Kidney (tissue), 14 donors: ENCODE results near the gene AMZ1. TPM values are rescaled to one million over a fixed set of nuclear protein-coding genes. Genes with fewer than 3 reads are reported as not detected.

Source experiments
- DNase-seq, 5 donors: peaks; one replicate each; pipeline ENCODE4 v3.0.0-alpha.2; 2013 to 2020
- FAIRE-seq: peaks from 2 replicates; lab custom pipeline; 2012; peaks lifted over from hg19 to GRCh38; lab: Jason Lieb, UNC
- H3K27ac ChIP-seq, 2 donors: one replicate each; pipeline ENCODE4 v1.7.0; 2013; ENCODE audit warnings: low read depth in 2 of 2, low read length in 2 of 2, inconsistent platforms in 1 of 2
- H3K27me3 ChIP-seq: one replicate; pipeline ENCODE4 v1.7.1; 2013; ENCODE audit warnings: low read length, inconsistent platforms; ENCODE audit not compliant: control insufficient read depth, insufficient read depth
- H3K36me3 ChIP-seq, 3 donors: one replicate each; pipeline versions ENCODE4 v1.7.0 to v1.7.1; 2013; ENCODE audit warnings: low read length in 3 of 3, control low read depth in 1 of 3, inconsistent platforms in 1 of 3; ENCODE audit not compliant: insufficient read depth in 3 of 3, control insufficient read depth in 2 of 3
- H3K4me1 ChIP-seq, 3 donors: one replicate each; pipeline versions ENCODE4 v1.7.0 to v1.7.1; 2013; ENCODE audit warnings: low read length in 3 of 3, inconsistent platforms in 1 of 3, low read depth in 1 of 3; ENCODE audit not compliant: control insufficient read depth in 2 of 3, insufficient read depth in 2 of 3
- H3K4me3 ChIP-seq, 3 donors: one replicate each; pipeline versions ENCODE4 v1.7.0 to v1.8.1; 2013; ENCODE audit warnings: low read length in 3 of 3, control low read depth in 1 of 3, inconsistent platforms in 1 of 3
- H3K9ac ChIP-seq, 3 donors: one replicate each; pipeline versions ENCODE4 v1.7.0 to v1.7.1; 2013; ENCODE audit warnings: low read length in 3 of 3, control low read depth in 1 of 3, inconsistent platforms in 1 of 3
- H3K9me3 ChIP-seq, 3 donors: one replicate each; pipeline versions ENCODE4 v1.7.0 to v1.7.1; 2013; ENCODE audit warnings: low read length in 3 of 3, control low read depth in 1 of 3, inconsistent platforms in 1 of 3; ENCODE audit not compliant: control insufficient read depth in 2 of 3, insufficient read depth in 1 of 3
- CTCF ChIP-seq: IDR thresholded peaks from 3 replicates; pipeline ENCODE4 v1.5.1; 2012; ENCODE audit warnings: mild to moderate bottlenecking, moderate library complexity, borderline replicate concordance; ENCODE audit not compliant: insufficient read depth; ENCODE audit errors: extremely low read depth
- intact Hi-C: fragments of 100-400 bp; cut with DNase I; formaldehyde crosslinking; loops from one replicate; pipeline ENCODE4 v1.11.1; 2022
- polyA plus RNA-seq: library from polyadenylated mRNA; stranded (reverse); fragments of 350-450 nt; fragmentation: Illumina TruSeq; extraction: RNeasy Lipid Tissue Mini Kit (QIAGEN cat#74804); gene quantifications from one replicate; pipeline ENCODE4 v1.2.3, GENCODE V29; 2014; ENCODE audit warnings: low read depth, low replicate concordance; ENCODE audit not compliant: insufficient read depth
- total RNA-seq: library from RNA; stranded (reverse); fragmentation: NEBNext Ultra II Directional; extraction: Animal tissue kit (Norgen Biotek cat#: 25700); gene quantifications from one replicate; pipeline ENCODE4 v1.2.1, GENCODE V29; 2021
- donor health status: control.
- donor health status: control.
- donor health status: control.
- donor health status: control.
- donor health status: control.
- donor health status: DM: yes; HTN: yes; CAD: no.
- donor health status: Normal renal cell carcinoma (clear cell type).

AMZ1 gene
- total and polyA plus RNA-seq, 2 donors from 2014 or later: 0.16 TPM; not detected in 1

DNA sequence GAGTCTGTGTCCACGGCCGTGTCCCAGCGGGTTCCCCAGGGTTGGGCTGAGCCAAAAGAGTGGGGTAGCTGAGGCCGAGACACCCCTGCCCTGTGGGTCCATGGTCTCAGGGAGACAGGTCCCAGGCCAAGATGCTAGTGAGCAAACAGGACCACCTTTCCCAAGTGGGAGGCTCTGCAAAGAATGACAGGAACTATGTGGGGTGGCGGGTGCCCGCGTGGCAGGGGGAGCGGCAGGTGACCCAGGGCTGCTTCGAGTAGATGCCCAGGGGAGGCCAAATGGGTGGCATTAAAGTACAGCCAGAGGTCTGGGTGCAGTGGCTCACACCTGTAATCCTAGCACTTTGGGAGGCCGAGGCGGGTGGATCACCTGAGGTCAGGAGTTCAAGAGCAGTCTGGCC is 38.0 kb upstream of the AMZ1 start:
- FAIRE-seq: no peak
- no peak overlapping the region for H3K9ac ChIP-seq
- H3K9me3 ChIP-seq: no peaks in the 10 kb centered on the region
- intact Hi-C loops: no loop called here
- H3K27me3 ChIP-seq: no peaks in the 10 kb centered on the region
- no peak for DNase-seq
- H3K27ac ChIP-seq: no peak overlapping the region
- H3K4me3 ChIP-seq: no peak overlapping the region
- no peak for TF ChIP-seq CTCF
- peaks cover 4 to 17% (median 5%) of the 10 kb centered on the region in 3 donors for H3K36me3 ChIP-seq
- H3K4me1 ChIP-seq: peaks cover 0 to 4% (median 0%) of the 10 kb centered on the region in 3 donors

GRCh38 chr7:2650451-2650850 is 37.6 kb upstream of the AMZ1 start:
- FAIRE-seq (no peak), DNase-seq (no peak)
- peaks cover 4 to 19% (median 5%) of the 10 kb centered on the region in 3 donors for H3K36me3 ChIP-seq
- intact Hi-C loops: no loop called here
- no peaks in the 10 kb centered on the region for H3K27me3 ChIP-seq
- no peak for TF ChIP-seq CTCF
- no peak overlapping the region for H3K9ac ChIP-seq
- peaks cover 0 to under 1% (median 0%) of the 10 kb centered on the region in 3 donors for H3K4me1 ChIP-seq
- no peak overlapping the region for H3K4me3 ChIP-seq
- H3K27ac ChIP-seq: no peak overlapping the region
- no peaks in the 10 kb centered on the region for H3K9me3 ChIP-seq

- Histone ChIP-seq H3K9ac (no peak overlapping the region), H3K4me1 (no peaks in the 10 kb centered on the region), H3K36me3 (peaks cover 4 to 21% (median 5%) of the 10 kb centered on the region in 3 donors), H3K9me3 (no peaks in the 10 kb centered on the region), H3K27ac (no peak overlapping the region), H3K4me3 (no peak overlapping the region), H3K27me3 (no peaks in the 10 kb centered on the region)
- FAIRE-seq: no peak
- peak in 2 of 5 donors; percentile 48 to 64 for DNase-seq
- intact Hi-C loops: no loop called here
- no peak for TF ChIP-seq CTCF
Measured at GRCh38 chr7:2651336-2651735, 36.7 kb upstream of the AMZ1 start.
